HG02763 (cell line): ENCODE measurements around the gene GP9.
"Not testable (repeated sequence)": the region's sequence is repeated elsewhere in the genome, so short reads cannot be mapped to it uniquely, and the experiment has no call there.

Experiments used
- ATAC-seq: cut with Tn5 transposase; IDR thresholded peaks from one replicate; pipeline ENCODE4 v1.9.1; 2021; ENCODE audit warnings: mild to moderate bottlenecking, moderate library complexity; ENCODE audit not compliant: unreplicated experiment

Gene GP9

DNA sequence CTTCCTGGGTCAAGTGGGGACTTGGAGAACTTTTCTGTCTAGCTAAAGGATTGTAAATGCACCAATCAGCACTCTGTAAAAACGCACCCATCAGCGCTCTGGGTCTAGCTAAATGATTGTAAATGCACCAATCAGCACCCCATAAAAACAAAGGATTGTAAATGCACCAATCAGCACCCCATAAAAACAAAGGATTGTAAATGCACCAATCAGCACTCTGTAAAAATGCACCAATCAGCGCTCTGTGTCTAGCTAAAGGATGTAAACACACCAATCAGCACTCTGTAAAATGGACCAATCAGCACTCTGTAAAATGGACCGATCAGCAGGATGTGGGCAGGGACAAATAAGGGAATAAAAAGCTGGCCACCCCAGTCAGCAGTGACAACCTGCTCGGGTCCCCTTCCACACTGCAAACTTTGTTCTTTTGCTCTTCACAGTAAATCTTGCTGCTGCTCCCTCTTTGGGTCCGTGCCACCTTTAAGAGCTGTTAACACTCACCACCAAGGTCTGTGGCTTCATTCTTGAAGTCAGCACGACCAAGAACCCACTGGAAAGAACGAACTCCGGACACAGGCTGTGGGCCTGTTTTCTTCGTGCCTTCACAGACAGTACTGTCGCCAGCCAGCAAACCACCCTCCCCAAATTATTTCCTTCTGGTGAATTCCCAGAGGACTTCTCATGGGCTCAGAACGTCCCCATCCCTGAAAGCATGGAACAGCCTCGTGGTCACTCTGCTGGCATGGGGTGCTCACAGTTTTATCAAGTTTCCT lies 8.9 kb downstream of the GP9 start:
- not testable (repeated sequence) for ATAC-seq

DNA sequence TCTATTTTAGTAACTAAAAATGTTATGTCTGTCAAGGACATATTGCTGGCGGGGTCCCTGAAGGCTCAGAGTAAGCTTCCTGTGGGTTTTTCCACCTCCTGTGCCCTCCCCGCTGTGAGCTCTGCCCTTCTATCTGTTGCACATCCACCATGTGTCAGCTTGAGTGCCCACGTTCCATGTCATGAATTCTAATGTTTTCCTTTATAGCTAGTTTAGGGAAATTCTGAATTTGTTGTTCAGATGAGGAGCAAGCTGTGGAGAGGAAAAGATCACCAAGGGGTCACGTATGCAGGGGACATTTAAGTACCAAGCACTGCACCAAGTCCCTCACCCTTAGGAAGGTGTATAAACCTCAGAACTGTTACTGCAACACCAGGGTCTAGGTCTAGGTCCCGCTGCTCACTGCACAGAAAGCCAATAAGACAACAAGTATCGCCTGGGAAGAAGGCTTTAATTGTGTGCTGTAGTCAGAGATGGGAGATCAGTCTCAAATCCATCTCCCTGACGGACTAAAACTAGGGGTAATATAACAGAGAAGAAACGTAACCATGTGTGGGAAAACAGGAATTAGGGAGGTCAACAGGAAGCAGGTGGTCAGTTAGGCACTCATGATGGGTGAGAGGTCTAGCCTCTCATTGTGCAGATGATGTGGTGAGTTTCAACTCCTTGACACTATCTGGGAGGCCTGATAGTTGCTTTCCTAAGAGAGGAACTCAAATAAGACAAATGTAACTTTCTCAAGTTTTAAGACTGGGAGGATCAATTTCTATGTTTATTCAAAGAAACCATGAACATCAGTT lies 9.7 kb downstream of the GP9 start:
- no peak for ATAC-seq

DNA sequence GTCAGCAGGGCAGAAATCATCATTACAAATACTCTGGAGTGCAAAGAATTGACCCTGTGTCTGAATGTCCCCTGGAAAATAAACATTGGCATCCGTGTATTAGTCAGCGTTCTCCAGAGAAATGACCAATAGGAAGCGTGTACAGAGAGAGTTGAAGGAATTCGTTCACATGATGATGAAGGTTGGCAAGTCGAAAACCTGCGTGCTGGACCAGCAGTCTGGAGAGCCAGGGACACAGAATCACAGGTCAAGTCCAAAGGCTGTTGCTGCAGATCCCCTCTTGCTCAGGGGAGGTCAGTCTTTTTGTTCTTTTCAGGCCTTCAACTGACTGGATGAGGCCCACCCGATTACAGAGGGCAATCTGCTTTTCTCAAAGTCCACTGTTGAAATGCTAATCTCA lies 16.6 kb downstream of the GP9 start:
- ATAC-seq = no peak

DNA sequence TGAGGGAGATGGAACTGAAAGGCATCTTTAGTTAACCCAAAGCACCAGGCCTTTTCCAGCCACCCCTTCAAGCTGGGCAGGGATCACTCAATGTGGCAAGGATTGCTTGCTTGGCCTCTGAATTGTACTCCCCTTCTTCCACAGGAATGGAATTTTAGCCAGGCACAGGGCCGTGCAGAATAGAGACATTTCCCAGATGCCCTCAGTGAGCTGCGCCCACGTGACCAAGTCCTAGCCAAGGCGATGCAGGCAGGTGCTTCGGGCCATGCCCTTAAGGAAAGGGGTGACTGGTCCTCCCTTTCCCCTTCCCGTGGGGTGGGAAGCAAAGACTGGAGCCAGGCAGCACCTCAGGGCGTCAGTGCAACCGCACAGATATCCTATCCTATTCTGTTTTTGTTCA lies 17.9 kb downstream of the GP9 start:
- no peak for ATAC-seq

DNA sequence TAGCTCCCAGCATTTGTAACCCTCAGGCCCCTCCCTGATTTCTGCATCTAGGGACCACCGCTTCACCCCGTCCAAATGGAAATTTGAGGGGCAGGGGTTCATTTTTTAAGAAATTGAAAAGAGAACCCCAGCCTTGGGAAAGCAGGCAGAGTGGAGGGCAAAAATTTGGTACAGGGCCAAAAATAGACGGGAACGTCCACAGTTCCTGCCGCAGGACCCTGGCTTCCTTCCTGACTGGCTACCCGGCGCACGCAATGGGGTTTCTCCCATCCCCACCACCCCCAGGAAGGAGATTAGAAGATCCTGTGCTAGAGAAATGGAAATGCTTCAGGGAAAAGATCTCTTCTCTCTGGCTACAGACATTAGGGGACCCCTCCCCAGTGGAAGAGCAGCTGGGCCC lies 20.9 kb downstream of the GP9 start:
- ATAC-seq = no peak

DNA sequence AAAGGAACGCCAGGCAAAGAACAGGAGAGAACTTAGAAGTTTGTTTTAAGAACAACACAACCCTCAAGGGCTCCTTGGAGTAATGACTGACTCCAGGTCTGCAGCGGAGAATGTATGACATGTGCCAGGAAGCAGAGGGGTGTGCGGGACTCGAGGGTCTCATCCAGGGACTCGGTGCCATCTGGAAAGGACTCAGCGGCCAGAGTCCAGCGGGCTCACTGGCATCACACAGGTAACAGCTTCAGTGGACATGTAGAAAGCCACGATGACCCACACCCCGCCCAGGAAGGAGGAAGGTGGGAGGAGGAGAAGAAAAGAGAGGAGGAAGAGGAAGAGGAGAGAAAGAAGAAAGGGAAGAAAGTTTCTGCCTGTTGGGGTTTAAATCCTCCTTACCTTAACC lies 21.4 kb downstream of the GP9 start:
- ATAC-seq = no peak

DNA sequence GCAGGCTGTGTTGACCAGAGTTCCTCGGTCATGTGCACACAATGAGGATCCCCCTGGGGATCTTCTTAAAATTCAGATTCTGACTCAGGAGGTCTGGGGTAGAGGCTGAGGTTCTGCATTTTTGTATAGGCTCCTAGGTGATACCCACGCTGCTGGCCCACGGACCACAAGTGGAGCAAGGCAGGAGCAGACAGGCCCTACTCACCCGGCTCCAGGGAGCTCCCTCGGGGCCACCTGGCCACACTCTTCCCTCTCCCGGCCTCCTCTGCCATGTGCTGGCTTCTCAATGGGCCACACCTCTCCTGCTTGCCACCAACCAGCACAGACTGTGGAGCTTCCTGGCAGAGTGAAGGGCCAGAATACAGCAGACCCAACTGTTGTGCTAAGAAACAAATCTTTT lies 23.9 kb downstream of the GP9 start:
- ATAC-seq = no peak

DNA sequence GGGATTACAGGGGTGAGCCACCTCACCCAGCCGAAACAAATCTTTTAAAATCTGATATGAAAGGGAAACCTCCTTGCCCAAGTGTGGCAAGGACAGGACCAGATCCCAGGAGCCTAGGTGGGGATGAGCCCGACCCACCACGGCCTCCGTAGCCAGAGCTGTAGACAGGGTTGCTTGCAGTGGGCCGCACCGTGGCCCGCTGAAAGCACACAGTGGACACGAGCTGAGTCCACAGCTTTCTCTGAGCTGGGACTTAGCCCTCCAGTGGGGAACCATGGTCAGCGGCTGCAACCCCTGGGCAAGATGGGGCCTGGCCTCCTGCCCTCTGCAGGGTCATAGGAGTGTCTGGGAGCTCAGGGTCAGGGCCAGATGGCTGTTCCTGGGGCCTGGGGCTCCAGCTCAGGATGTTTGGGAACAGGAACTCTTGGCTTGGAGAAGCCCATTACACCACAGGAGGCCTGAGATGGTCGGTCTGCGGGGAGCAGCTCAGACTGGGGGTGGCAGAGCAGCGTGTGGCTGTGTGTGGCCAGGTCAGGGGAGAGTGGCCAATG lies 24.7 kb downstream of the GP9 start:
- no peak for ATAC-seq

DNA sequence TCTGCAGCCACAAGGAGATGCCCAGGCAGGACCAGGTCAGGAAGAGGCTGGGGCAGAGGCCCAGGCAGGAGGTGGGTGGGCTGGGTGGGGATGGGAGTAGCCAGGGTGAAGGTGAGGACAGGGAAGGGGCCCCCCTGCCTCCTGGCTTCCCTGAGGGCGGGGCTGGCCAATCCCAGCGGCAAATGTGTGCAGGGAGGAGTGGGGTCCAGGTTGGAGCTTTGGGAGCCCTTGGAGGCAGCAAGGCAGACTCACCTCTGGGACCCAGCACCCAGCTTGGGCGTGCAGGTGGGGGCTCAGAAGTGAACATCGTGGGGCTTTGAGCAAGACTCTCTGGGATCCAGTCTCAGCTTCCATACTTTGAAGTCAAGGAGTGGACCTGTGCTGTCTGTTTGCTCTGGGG lies 25.2 kb downstream of the GP9 start:
- ATAC-seq = no peak

DNA sequence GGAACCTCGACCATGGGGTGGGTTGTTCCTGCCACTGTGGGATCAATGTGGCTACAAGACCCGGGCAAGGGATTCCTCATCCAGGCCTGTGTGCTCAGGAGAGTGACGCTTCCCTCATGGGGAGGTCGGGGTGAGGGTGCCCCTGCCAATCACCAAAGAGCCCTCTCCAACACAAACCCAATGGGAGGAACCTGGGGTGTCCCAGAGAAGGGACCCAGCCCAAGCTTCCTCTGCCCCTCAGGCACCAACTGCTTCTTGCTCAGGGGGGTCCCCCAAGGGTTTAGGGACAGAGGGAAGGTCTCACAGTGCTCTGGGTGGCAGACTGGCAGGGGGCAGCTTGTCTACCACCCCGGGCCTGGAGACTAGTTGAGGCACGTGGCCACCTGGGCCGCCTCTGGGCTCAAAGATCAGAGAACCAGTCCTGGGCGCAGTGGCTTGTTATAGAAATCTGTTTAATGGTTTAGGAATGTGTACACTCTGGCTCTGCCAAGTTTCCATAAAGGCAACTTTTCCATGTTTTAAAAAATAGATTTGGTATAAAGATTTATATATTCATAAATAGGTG lies 26.6 kb downstream of the GP9 start:
- ATAC-seq = no peak

DNA sequence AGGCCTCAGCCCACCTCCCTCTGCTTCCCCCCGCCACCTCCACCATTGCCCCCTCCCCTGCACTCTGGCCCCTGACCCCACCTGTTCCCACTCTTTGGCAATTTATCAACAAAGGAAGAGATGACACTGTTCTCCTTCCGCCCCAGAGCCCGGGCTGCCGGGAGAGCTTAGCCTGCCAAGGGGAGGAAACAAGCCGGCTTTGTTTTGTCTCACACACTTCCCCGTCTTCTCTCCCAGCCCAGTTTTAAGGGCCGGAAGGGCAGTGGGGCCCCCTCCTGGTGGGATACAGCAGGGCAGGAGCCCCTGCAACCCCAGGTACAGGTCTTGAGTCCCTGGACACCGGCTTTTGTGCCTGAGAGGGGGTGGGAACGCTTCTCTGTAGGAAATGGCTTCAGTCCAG lies 27.3 kb downstream of the GP9 start:
- ATAC-seq = not testable (repeated sequence)

DNA sequence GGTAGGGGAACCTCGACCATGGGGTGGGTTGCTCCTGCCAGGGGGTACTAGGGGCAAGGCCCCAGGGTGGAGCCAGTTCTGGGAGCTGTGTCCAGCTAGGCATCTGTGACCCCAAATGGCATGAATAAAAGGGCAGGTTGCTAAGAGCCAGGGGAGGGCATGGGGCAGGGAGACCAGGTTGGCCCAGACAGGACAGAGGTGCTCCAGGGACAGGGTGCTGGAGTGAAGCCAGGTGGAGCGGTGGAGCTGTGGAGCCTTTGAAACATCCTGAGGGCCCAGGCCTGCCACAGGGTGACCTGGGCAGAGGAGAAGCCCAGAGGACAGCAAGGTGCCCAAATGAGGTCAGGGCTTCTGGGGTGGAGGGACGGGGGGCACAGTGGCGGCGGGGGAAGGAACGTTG lies 27.7 kb downstream of the GP9 start:
- not testable (repeated sequence) for ATAC-seq

DNA sequence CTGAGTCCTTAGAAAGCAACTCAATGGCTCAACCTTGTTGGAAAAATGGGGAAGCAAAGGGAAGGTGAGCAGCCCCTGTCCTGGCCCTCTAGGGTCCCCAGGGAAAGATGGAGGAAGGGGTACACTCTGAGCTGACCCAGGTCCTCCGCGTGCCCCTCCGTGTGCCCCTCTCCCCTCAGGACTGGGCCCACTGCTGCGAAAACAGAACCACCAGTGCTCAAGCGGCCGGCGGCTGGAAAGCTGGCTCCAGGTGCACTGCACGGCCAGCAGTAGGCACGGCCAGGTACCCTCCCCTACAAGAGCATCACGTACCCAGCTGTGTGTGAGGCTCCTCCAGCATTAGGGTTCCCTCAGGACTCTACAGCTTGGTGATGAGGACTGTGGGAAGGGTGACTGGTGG lies 34.7 kb downstream of the GP9 start:
- ATAC-seq = no peak

DNA sequence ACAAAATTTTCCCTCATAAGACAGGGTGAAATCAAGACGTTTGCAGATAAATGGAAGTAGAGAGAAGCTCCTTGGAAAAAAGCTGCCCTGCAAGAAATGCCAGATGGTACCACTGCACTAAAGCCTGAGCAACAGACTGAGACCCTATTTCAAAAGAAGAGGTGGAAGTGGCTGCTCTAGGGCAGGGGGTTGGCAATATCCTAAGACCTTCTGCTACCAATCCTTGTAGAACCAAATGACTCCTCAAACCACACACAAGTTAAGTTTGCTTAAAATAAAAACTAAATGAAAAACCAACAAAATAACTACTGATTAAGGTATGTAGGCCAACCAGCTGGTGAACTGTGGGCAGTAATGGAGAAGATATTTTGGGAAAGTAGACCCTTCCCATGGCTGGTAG lies 39.7 kb downstream of the GP9 start:
- no peak for ATAC-seq

DNA sequence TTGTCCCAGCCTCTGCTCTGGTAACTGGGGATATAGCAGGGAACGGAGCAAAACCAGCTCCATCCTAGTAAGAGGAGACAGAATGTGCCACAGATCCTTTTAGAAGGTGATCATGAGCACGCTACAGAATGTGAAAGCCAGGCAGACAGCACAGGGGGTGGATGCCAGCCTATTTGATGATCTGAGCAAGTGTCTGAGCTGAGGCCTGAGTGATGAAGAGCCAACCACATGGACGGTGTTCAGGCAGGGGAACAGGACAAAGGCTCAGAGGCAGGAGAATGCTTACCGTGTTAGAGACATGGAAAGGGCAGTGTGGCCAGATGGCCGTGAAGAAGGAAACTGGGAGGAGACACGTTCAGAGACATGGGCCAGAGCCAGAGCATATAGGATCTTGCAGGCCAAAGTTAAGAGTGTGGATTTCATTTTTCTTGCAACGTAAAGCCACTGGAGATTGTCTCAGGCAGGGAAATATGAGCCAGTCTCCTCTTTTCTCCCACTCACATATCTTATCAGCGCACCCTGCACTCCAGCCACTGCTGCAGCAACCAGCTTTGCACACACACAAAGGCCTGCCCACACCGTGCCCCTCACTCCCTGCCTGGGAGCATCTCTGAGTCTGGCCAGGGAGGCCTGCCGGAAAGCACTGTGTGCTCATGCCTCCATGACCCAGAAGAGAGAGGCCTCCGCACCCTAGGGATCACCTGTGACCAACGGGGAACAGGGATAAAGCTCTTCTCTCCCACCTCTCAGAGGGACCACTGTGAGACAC lies 41.0 kb downstream of the GP9 start:
- ATAC-seq = no peak

DNA sequence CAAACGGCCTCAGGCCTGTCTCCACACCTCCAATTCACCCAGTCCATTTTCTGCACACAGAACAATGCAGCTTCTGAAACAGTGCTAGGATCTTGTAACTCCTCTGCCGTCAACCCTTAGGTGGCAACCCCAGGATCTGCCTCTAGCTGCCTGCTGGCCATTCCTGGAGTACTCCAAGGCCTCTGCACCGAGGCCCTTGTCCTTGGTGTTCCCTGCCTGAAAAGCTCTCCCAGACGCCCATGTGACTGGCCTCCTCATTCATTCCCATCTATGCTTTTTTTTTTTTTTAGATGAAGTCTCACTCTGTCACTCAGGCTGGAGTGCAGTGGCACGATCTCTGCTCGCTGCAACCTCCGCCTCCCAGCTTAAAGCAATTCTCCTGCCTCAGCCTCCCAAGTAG lies 42.7 kb downstream of the GP9 start:
- ATAC-seq = no peak

DNA sequence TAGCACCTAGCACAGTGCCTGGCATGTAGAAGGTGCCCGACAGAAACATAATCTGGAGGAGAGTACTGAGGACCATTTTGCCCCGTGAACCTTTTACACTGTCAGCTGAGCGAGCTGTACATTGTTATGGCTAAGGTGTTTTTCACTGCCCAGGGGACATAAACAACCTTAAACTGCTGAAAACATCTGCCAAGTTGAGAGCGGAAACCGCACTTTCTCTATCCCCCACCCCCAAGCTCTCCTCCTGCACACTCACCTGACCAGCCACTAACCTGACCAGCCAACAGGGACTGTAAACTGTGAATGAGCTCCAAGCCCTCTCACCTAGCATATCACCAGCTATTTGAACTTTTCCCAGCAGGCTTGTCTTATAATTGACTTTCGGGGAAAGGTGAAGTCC lies 43.5 kb downstream of the GP9 start:
- no peak for ATAC-seq

DNA sequence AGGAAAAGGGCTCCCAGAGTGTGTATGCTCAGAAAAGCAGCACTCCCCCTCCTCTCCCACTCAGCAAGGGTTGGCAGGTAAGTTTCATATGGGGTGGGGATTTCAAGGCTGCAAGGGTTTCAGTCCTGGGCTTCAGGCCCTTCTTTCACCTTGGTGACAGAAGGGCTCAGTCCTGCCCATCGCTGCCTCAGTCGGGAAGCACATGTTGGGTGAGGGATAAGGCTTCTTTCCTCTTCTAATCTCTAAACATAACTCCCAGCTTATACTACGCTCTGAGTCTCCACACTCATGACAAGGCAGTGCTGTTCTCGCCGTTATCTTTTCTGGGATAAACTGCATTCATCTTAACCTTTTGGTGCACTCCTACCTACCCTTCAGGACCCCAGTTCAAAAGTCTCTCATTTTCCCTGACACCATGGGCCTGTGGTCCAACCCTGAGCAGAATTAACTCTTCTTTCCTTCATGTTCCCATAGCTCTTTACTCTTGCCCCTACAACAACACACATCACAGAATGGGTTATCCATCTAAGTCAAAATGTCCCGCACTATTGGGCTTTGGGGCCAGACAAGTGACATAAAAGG lies 44.0 kb downstream of the GP9 start:
- no peak for ATAC-seq

DNA sequence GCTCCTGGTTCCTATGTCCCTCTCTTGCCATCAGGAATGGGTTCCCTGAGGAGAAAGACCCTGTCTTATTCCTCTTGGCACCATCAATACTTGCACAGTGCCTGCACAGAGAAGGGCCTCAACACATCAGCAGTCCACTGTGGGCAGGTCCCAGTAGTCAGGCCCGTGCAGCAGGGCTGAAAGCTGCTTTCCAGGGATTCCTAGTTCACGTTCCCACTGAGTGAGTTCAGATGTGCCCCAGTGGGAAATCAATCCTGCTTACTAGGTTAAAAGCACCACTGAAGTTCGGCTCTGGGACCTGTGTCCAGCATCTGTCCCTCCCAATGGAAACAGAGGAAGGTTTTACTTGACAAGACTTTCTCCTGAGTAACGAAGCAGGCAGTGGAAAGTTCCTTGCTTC lies 45.3 kb downstream of the GP9 start:
- no peak for ATAC-seq

DNA sequence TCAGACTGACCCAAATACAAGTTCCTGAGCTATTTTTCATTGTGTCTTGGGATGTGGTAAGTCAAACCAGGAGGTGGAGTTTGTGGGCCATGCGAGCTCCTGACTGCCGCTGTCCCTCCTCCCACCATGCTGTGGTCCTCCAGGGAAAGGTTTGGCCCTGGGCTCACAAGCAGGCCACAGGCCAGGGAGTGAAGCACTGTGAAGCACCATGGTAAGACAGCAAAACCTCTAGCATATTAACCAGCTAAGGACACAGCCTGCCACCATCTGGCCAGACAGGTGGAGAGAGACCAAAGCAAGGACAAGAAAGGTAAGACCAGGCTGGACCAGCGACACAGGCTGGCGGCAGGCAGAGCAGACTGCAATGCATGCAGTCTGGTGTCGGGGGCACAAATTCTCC lies 45.7 kb downstream of the GP9 start:
- no peak for ATAC-seq
